Activated CD8-positive, alpha-beta T cell treated with anti-CD3 and anti-CD28 coated beads for 36 hours (primary cell): ENCODE data around the gene MT1M. TPM values are rescaled to one million over a fixed set of nuclear protein-coding genes. Genes with fewer than 3 reads are reported as not detected.

Source experiments
- ATAC-seq: fragments of 200-7000 bp; cut with Tn5 transposase; one replicate; pipeline ENCODE4 v1.10.0; 2021; ENCODE audit warnings: mild to moderate bottlenecking, moderate library complexity
- CTCF ChIA-PET: fragments of 350-600 bp; sonication (Branson Sonifier 250); formaldehyde crosslinking; loops from one replicate; lab custom pipeline; 2021; ENCODE audit warnings: antibody characterized with exemption; lab: Charles Lee
- POLR2A ChIA-PET: fragments of 350-600 bp; sonication (Branson Sonifier 250); formaldehyde crosslinking; loops from one replicate; lab custom pipeline; 2021; ENCODE audit warnings: antibody characterized with exemption; lab: Charles Lee
- DNase-seq: peaks from one replicate; pipeline ENCODE4 v3.0.0-alpha.2; 2020
- H3K27ac Mint-ChIP-seq: one replicate; pipeline ENCODE4 v1.8.0; 2021; ENCODE audit warnings: mild to moderate bottlenecking, mixed read lengths
- H3K27me3 Mint-ChIP-seq: one replicate; pipeline ENCODE4 v1.8.0; 2021; ENCODE audit warnings: mixed read lengths
- H3K36me3 Mint-ChIP-seq: one replicate; pipeline ENCODE4 v1.8.0; 2021; ENCODE audit warnings: low read depth, mixed read lengths
- H3K4me1 Mint-ChIP-seq: one replicate; pipeline ENCODE4 v1.8.0; 2021; ENCODE audit warnings: low read depth, mixed read lengths
- H3K4me3 Mint-ChIP-seq: one replicate; pipeline ENCODE4 v1.8.0; 2021; ENCODE audit warnings: mild to moderate bottlenecking, moderate library complexity, mixed read lengths
- H3K9me3 Mint-ChIP-seq: one replicate; pipeline ENCODE4 v1.8.0; 2021; ENCODE audit warnings: mixed read lengths
- intact Hi-C: fragments of 100-400 bp; cut with micrococcal nuclease; formaldehyde crosslinking; loops from one replicate; pipeline ENCODE4 v1.10.0; 2022
- total RNA-seq, 2 experiments: library from RNA; stranded (reverse); gene quantifications; one replicate each; pipeline ENCODE4 v1.2.3, GENCODE V29; 2021
- TF ChIP-seq, protein P1 (sequence below): fragments of 200-600 bp; IDR thresholded peaks from one replicate; pipeline ENCODE4 v1.8.0; 2022; ENCODE audit warnings: antibody characterized with exemption, mild to moderate bottlenecking

Gene MT1M
- total RNA-seq, 2 experiments from 2014 or later: not detected

DNA sequence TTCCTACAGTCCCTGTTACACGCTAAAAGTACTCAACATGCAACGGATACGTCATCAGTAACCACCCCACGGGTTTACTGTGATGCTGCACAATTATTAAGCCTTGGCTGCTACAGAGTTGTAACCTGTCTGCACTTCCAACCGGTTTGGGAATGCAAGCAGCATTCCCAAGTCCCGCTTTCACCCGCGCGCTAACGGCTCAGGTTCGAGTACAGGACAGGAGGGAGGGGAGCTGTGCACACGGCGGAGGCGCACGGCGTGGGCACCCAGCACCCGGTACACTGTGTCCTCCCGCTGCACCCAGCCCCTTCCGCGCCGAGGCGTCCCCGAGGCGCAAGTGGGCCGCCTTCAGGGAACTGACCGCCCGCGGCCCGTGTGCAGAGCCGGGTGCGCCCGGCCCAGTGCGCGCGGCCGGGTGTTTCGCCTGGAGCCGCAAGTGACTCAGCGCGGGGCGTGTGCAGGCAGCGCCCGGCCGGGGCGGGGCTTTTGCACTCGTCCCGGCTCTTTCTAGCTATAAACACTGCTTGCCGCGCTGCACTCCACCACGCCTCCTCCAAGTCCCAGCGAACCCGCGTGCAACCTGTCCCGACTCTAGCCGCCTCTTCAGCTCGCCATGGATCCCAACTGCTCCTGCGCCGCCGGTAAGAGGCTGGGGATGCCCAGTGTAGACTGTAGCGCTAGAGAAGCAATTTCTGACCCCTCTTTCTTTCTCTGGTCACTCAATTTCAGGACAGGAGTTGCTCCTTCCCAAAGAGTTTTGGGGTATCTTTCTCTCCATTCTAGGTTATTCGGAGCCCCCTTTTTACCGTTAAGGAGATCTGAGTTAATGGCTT is 24.2 kb upstream of the MT1M start, which contains the start of gene MT2A:
Gene MT2A (plus strand): TSS at position 542 of the 833 bp plus-strand sequence. CDS start 72 bp downstream, at position 614.
- CTCF ChIA-PET: interaction anchor here (1.3 to 1.7 kb wide), 3 partner anchors 8 to 93 kb away, joined by 4 to 5 read pairs (median 4); partner anchors contain the start of gene MT1E
- no peaks in the 10 kb centered on the region for H3K9me3 Mint-ChIP-seq
- DNase-seq: peak; percentile 97
- H3K27ac Mint-ChIP-seq: peak within 1 kb of the TSS; percentile 94
- peaks cover 2% of the 10 kb centered on the region for H3K36me3 Mint-ChIP-seq
- peak; percentile 77 for ATAC-seq
- intact Hi-C loops: no loop called here
- H3K27me3 Mint-ChIP-seq: no peaks in the 10 kb centered on the region
- POLR2A ChIA-PET: interaction anchor here (1.0 to 1.9 kb wide), 5 partner anchors 11 to 94 kb away, joined by 3 to 10 read pairs (median 3); partner anchors contain the start of gene MT1X
- TF ChIP-seq, protein P1, sequence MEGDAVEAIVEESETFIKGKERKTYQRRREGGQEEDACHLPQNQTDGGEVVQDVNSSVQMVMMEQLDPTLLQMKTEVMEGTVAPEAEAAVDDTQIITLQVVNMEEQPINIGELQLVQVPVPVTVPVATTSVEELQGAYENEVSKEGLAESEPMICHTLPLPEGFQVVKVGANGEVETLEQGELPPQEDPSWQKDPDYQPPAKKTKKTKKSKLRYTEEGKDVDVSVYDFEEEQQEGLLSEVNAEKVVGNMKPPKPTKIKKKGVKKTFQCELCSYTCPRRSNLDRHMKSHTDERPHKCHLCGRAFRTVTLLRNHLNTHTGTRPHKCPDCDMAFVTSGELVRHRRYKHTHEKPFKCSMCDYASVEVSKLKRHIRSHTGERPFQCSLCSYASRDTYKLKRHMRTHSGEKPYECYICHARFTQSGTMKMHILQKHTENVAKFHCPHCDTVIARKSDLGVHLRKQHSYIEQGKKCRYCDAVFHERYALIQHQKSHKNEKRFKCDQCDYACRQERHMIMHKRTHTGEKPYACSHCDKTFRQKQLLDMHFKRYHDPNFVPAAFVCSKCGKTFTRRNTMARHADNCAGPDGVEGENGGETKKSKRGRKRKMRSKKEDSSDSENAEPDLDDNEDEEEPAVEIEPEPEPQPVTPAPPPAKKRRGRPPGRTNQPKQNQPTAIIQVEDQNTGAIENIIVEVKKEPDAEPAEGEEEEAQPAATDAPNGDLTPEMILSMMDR: no peak
- H3K4me1 Mint-ChIP-seq: peaks cover 56% of the 10 kb centered on the region
- H3K4me3 Mint-ChIP-seq: peak within 1 kb of the TSS; percentile 81

DNA sequence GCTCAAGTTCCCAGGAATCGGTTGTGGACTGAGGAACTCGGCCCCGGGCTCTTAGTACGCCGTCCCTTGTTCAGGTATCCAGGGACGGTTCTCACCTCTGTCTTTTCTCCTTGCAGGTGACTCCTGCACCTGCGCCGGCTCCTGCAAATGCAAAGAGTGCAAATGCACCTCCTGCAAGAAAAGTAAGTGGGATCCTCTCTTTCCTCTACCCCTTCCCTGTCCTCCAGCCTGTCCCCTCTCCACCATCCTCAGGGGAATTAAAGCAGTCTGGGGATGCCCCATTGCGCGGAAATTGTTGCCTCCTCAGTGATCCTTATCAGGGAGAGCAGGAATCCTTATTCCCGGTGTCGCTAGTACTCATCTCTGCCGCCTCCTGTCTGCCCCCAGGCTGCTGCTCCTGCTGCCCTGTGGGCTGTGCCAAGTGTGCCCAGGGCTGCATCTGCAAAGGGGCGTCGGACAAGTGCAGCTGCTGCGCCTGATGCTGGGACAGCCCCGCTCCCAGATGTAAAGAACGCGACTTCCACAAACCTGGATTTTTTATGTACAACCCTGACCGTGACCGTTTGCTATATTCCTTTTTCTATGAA is 23.5 kb upstream of the MT1M start:
- DNase-seq (peak; percentile 33), ATAC-seq (no peak)
- POLR2A ChIA-PET: interaction anchor here (1.4 to 1.7 kb wide), 3 partner anchors 12 to 100 kb away, joined by 3 to 6 read pairs (median 3); no protein-coding TSS in a partner anchor
- CTCF ChIA-PET: interaction anchor here (0.6 to 1.7 kb wide), 5 partner anchors 9 to 93 kb away, joined by 3 to 5 read pairs (median 4); partner anchors contain the start of gene MT1E
- peaks cover 64% of the 10 kb centered on the region for H3K4me1 Mint-ChIP-seq
- H3K9me3 Mint-ChIP-seq: no peaks in the 10 kb centered on the region
- H3K27ac Mint-ChIP-seq: peak overlapping the region; percentile 94
- peaks cover 2% of the 10 kb centered on the region for H3K36me3 Mint-ChIP-seq
- intact Hi-C loops: no loop called here
- TF ChIP-seq, protein P1: no peak
- peak overlapping the region; percentile 81 for H3K4me3 Mint-ChIP-seq
- no peaks in the 10 kb centered on the region for H3K27me3 Mint-ChIP-seq

DNA sequence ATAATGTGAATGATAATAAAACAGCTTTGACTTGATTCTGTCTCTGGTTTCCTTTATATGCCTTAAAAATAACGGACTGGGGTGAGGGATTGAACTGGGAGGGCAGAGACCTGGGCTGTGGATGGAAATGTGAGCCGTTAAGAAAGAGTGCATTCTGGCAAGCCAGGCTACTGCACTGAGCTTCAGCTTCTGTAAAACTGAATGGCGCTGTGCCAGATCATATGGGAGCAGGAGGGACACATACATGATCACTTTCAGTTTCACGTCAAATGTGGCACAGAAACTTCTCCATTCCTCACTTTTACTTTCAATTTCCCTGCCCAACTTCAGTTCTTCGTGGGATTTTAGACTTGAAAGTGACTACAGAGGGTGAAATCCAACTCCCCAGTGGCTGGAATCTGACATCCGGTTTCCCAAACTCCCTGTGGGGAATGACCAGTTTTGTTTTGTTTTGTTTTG is 23.0 kb upstream of the MT1M start:
- Mint-ChIP-seq H3K27ac (peak overlapping the region; percentile 94), H3K4me3 (peak overlapping the region; percentile 81), H3K36me3 (peaks cover 2% of the 10 kb centered on the region), H3K4me1 (peaks cover 68% of the 10 kb centered on the region), H3K27me3 (no peaks in the 10 kb centered on the region), H3K9me3 (no peaks in the 10 kb centered on the region)
- ATAC-seq: peak; percentile 22
- peak; percentile 89 for DNase-seq
- intact Hi-C loops: no loop called here
- TF ChIP-seq, protein P1: no peak
- POLR2A ChIA-PET: interaction anchor here (0.7 to 1.8 kb wide), 6 partner anchors 13 to 1379 kb away, joined by 3 to 8 read pairs (median 3); no protein-coding TSS in a partner anchor
- CTCF ChIA-PET: interaction anchor here (0.6 to 1.7 kb wide), 4 partner anchors 16 to 92 kb away, joined by 3 to 5 read pairs (median 4); partner anchors contain the start of gene MT1E

DNA sequence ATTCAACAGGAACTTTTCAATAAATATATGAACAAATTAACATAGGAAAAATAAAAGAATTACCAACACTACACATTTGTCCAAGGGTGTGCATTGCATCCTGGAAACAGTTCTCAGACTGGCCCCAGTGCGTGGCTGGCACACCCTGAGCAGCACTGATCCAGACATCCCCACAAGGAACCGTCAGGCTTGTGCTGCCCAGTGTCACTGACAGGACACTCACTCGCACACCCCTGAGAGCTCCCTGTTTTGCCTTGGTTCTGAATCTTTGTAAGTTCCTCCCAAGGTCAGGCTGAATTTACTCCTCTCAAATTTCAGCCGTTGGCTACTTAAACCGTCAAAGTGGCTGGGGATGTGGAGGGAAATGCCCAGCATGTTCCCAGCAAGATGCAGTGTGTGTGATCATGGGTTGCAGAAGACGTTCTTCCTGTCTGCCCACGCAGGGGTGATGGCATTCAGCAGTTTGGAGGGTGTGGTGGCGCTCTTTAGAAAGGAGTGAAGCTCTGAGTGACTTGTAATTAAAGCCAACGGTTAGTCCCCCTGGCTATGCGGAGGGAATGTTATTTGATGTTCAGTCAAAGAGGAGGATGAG is 22.3 kb upstream of the MT1M start:
- POLR2A ChIA-PET: interaction anchor here (0.6 to 1.8 kb wide), 8 partner anchors 13 to 1378 kb away, joined by 3 to 8 read pairs (median 3); partner anchors contain the start of gene MT1E
- Mint-ChIP-seq H3K4me3 (peak overlapping the region; percentile 81), H3K4me1 (peaks cover 74% of the 10 kb centered on the region), H3K27ac (peak overlapping the region; percentile 94), H3K27me3 (no peaks in the 10 kb centered on the region), H3K36me3 (peaks cover 2% of the 10 kb centered on the region), H3K9me3 (no peaks in the 10 kb centered on the region)
- CTCF ChIA-PET: interaction anchor here (0.9 to 3.0 kb wide), 5 partner anchors 9 to 92 kb away, joined by 3 to 12 read pairs (median 5); partner anchors contain the start of gene MT1E
- ATAC-seq (peak; percentile 57), DNase-seq (peak; percentile 95)
- intact Hi-C loops: loop anchor here (5.0 kb wide), 1 partner anchor 72 kb away; the partner anchor contains the start of gene MT1X
- TF ChIP-seq, protein P1: no peak
